ENCODE results near the gene SH2D3A. TPM values are rescaled to one million over a fixed set of nuclear protein-coding genes. Genes with fewer than 3 reads are reported as not detected.

SH2D3A gene
- total RNA-seq, 1 donor from 2014 or later = 17.4 TPM

- Mint-ChIP-seq H3K4me3 (no peak overlapping the region), H3K27me3 (peaks cover 40% of the 10 kb centered on the region), H3K27ac (no peak overlapping the region), H3K4me1 (ENCODE audit: unreplicated experiment) (no peaks in the 10 kb centered on the region), H3K36me3 (no peaks in the 10 kb centered on the region), H3K9me3 (peaks cover 4% of the 10 kb centered on the region)
- DNase-seq (ENCODE audit: extremely low spot score, unreplicated experiment) = no peak
- TF ChIP-seq CTCF (conservative IDR thresholded peaks at IDR 0.05) = no peak
Observed at GRCh38 chr19:6713773-6714692, 53.2 kb downstream of the SH2D3A start.

- Mint-ChIP-seq H3K27me3 (peaks cover 51% of the 10 kb centered on the region), H3K9me3 (peaks cover 4% of the 10 kb centered on the region), H3K4me1 (ENCODE audit: unreplicated experiment) (no peaks in the 10 kb centered on the region), H3K27ac (no peak overlapping the region), H3K36me3 (no peaks in the 10 kb centered on the region), H3K4me3 (no peak overlapping the region)
- no peak for TF ChIP-seq CTCF (conservative IDR thresholded peaks at IDR 0.05)
- no peak for DNase-seq (ENCODE audit: extremely low spot score, unreplicated experiment)
Observed at GRCh38 chr19:6712692-6713670, 54.3 kb downstream of the SH2D3A start.

- DNase-seq (ENCODE audit: extremely low spot score, unreplicated experiment) = no peak
- H3K4me1 Mint-ChIP-seq (ENCODE audit: unreplicated experiment) = no peaks in the 10 kb centered on the region
Observed at GRCh38 chr19:6712231-6712630, 55.0 kb downstream of the SH2D3A start.

GRCh38 chr19:6711605-6712004 lies 55.6 kb downstream of the SH2D3A start:
- no peak for DNase-seq (ENCODE audit: extremely low spot score, unreplicated experiment)
- Mint-ChIP-seq H3K9me3 (no peaks in the 10 kb centered on the region), H3K27me3 (peaks cover 52% of the 10 kb centered on the region), H3K4me1 (ENCODE audit: unreplicated experiment) (no peaks in the 10 kb centered on the region), H3K4me3 (no peak overlapping the region), H3K36me3 (no peaks in the 10 kb centered on the region), H3K27ac (no peak overlapping the region)
- no peak for TF ChIP-seq CTCF (conservative IDR thresholded peaks at IDR 0.05)

More at GRCh38 chr19:6712231-6712630, 55.0 kb downstream of the SH2D3A start:
- H3K9me3 Mint-ChIP-seq = peaks cover under 1% of the 10 kb centered on the region
- H3K36me3 Mint-ChIP-seq = no peaks in the 10 kb centered on the region
- H3K4me3 Mint-ChIP-seq = no peak overlapping the region
- no peak for TF ChIP-seq CTCF (conservative IDR thresholded peaks at IDR 0.05)
- peaks cover 52% of the 10 kb centered on the region for H3K27me3 Mint-ChIP-seq
- H3K27ac Mint-ChIP-seq = no peak overlapping the region

GRCh38 chr19:6711078-6711361 lies 56.2 kb downstream of the SH2D3A start:
- TF ChIP-seq CTCF (conservative IDR thresholded peaks at IDR 0.05) = no peak
- H3K27me3 Mint-ChIP-seq = peaks cover 52% of the 10 kb centered on the region
- no peaks in the 10 kb centered on the region for H3K9me3 Mint-ChIP-seq
- H3K4me1 Mint-ChIP-seq (ENCODE audit: unreplicated experiment) = no peaks in the 10 kb centered on the region
- H3K4me3 Mint-ChIP-seq = no peak overlapping the region
- no peak overlapping the region for H3K27ac Mint-ChIP-seq
- H3K36me3 Mint-ChIP-seq = no peaks in the 10 kb centered on the region
- DNase-seq (ENCODE audit: extremely low spot score, unreplicated experiment) = no peak

All from type B pancreatic cell (in vitro differentiated cells).